Lung (tissue), 12 donors: ENCODE results near the gene SLC17A4. TPM values are rescaled to one million over a fixed set of nuclear protein-coding genes. Genes with fewer than 3 reads are reported as not detected.

Experiments used
- ATAC-seq: fragments of 200-7000 bp; cut with Tn5 transposase; one replicate; pipeline ENCODE4 v1.9.1; 2020; ENCODE audit warnings: moderate number of reproducible peaks; ENCODE audit not compliant: insufficient read depth, low FRiP score
- DNase-seq, 3 donors: peaks; one replicate each; pipeline ENCODE4 v3.0.0-alpha.2; 2013 to 2017
- H3K27ac ChIP-seq, 2 donors: one replicate each; pipeline ENCODE4 v1.5.1; 2013; ENCODE audit warnings: mild to moderate bottlenecking in 2 of 2, moderate library complexity in 2 of 2, control low read depth in 1 of 2, inconsistent platforms in 1 of 2, low read depth in 1 of 2, low read length in 1 of 2
- H3K27me3 ChIP-seq, 3 donors: one replicate each; pipeline ENCODE4 v1.5.1; 2013; ENCODE audit warnings: low read length in 2 of 3; ENCODE audit not compliant: control insufficient read depth in 3 of 3, insufficient read depth in 3 of 3
- H3K36me3 ChIP-seq, 4 donors: one replicate each; pipeline ENCODE4 v1.5.1; 2013; ENCODE audit warnings: low read length in 4 of 4, mild to moderate bottlenecking in 1 of 4, moderate library complexity in 1 of 4; ENCODE audit not compliant: control insufficient read depth in 4 of 4, insufficient read depth in 4 of 4
- H3K4me1 ChIP-seq, 5 donors: one replicate each; pipeline ENCODE4 v1.5.1; 2013; ENCODE audit warnings: low read length in 5 of 5, mild to moderate bottlenecking in 2 of 5, moderate library complexity in 1 of 5; ENCODE audit not compliant: control insufficient read depth in 5 of 5, insufficient read depth in 5 of 5
- H3K4me3 ChIP-seq: one replicate; pipeline ENCODE4 v1.5.1; 2013; ENCODE audit warnings: mild to moderate bottlenecking, control low read depth, moderate library complexity
- H3K9ac ChIP-seq, 2 donors: one replicate each; pipeline ENCODE4 v1.5.1; 2013; ENCODE audit warnings: low read length in 2 of 2, control low read depth in 1 of 2; ENCODE audit not compliant: insufficient read depth in 1 of 2
- H3K9me3 ChIP-seq, 4 donors: one replicate each; pipeline ENCODE4 v1.5.1; 2013; ENCODE audit warnings: low read length in 3 of 4, mild to moderate bottlenecking in 1 of 4, moderate library complexity in 1 of 4; ENCODE audit not compliant: control insufficient read depth in 4 of 4, insufficient read depth in 3 of 4
- WGBS, 2 donors: extraction: QIAGEN DNeasy Blood & Tissue Kit; methylation state at CpG; one replicate each; pipeline ENCODE4 v1.1.7; 2013; 5-methylcytosine and 5-hydroxymethylcytosine counted together
- polyA plus RNA-seq, 2 donors: library from polyadenylated mRNA; stranded (reverse); fragments of 200-250 nt; gene quantifications; one replicate each; pipeline ENCODE4 v1.2.1, GENCODE V29; 2013
- total RNA-seq, 2 donors: library from RNA; depleted of rRNA in 1 of 2; stranded (reverse); fragments of >200 nt in 1 of 2; gene quantifications; one replicate each; pipeline ENCODE4 v1.2.1, GENCODE V29; 2014 to 2021
- TF ChIP-seq, protein P1 (sequence below): IDR thresholded peaks from 2 replicates; pipeline ENCODE4 v1.5.1; 2012; ENCODE audit warnings: mild to moderate bottlenecking; ENCODE audit errors: control extremely low read depth, extremely low read depth
- donor health status: control.
- donor health status: control.
- donor health status: Bipolar disorder and iron deficiency.
- donor health status: healthy.
- donor health status: DM: yes; HTN: yes; CAD: no.

Gene SLC17A4
- total and polyA plus RNA-seq, 4 donors, result not detected

DNA sequence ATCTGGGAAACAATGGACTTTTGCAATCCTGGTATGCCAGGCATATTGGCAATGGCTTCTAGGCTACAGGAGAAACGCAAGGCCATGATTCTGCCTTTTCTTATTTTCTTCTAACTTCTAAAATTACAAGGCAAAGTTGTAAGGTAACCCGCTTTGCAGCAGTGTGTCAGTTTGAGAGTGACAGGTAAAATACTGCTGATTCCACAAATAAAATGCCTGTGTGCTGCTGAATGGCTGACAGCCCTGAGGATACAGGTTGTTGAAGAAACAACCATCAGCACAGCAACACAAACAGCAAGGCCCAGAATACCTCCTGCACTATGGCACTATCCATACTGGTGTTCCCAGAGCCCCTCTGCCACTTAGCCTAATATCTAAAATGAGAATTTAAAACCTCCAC, 40.2 kb downstream of the SLC17A4 start:
- no peak overlapping the region for H3K27ac ChIP-seq
- WGBS, 2 donors, result 69 to 92% methylated on average over 2 of the region's 2 CpGs
- no peaks in the 10 kb centered on the region for H3K36me3 ChIP-seq
- no peak overlapping the region for H3K9ac ChIP-seq
- no peaks in the 10 kb centered on the region for H3K4me1 ChIP-seq
- ATAC-seq (no peak), DNase-seq (no peak)
- no peaks in the 10 kb centered on the region for H3K27me3 ChIP-seq
- H3K9me3 ChIP-seq, result no peaks in the 10 kb centered on the region
- TF ChIP-seq, protein P1, sequence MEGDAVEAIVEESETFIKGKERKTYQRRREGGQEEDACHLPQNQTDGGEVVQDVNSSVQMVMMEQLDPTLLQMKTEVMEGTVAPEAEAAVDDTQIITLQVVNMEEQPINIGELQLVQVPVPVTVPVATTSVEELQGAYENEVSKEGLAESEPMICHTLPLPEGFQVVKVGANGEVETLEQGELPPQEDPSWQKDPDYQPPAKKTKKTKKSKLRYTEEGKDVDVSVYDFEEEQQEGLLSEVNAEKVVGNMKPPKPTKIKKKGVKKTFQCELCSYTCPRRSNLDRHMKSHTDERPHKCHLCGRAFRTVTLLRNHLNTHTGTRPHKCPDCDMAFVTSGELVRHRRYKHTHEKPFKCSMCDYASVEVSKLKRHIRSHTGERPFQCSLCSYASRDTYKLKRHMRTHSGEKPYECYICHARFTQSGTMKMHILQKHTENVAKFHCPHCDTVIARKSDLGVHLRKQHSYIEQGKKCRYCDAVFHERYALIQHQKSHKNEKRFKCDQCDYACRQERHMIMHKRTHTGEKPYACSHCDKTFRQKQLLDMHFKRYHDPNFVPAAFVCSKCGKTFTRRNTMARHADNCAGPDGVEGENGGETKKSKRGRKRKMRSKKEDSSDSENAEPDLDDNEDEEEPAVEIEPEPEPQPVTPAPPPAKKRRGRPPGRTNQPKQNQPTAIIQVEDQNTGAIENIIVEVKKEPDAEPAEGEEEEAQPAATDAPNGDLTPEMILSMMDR, result no peak
- H3K4me3 ChIP-seq, result no peak overlapping the region

DNA sequence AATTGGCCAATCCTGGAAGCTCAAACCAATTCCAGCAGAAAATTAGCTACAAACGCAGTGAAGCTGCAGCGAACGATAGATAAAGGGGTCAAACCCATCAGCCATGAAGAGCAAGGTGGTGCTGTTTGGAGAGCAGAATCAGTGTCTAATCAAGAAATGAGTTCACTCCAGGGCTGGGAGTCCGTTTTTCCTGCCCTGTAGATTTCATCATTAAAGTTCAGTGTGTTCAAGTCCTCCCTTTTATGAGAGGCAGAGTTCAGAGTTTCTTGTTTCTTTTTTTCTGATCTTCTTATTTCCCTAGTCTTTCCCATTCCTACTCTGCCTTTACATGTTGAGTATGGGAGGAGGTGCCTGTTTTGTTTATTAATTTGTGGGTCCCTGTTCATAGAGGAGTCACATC, 46.9 kb downstream of the SLC17A4 start:
- H3K27ac ChIP-seq, result no peak overlapping the region
- 82 to 83% methylated on average over 4 of the region's 4 CpGs for WGBS, 2 donors

DNA sequence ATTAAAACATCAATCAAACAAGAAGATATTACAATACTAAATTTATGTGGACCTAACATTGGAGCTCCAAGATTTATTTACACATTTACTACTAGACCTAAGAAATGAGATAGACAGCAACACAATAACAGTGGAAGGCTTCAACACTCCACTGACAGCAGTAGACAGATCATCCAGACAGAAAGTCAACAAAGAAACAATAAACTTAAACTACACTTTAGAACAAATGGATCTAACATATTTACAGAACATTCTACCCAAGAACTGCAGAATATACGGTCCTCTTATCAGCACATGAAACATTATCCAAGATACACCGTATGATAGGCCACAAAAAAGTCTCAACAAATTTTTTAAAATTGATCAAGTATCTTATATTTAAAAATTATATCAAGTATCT, 50.3 kb downstream of the SLC17A4 start:
- ATAC-seq (no peak), DNase-seq (no peak)
- Histone ChIP-seq H3K9ac (no peak overlapping the region), H3K27ac (no peak overlapping the region), H3K27me3 (no peaks in the 10 kb centered on the region), H3K4me3 (no peak overlapping the region), H3K9me3 (no peaks in the 10 kb centered on the region), H3K36me3 (no peaks in the 10 kb centered on the region), H3K4me1 (no peaks in the 10 kb centered on the region)
- TF ChIP-seq, protein P1, result no peak
- 90 to 97% methylated on average over 2 of the region's 2 CpGs for WGBS, 2 donors

More for the DNA sequence above, 46.9 kb downstream of the SLC17A4 start:
- ATAC-seq (no peak), DNase-seq (no peak)
- no peaks in the 10 kb centered on the region for H3K27me3 ChIP-seq
- TF ChIP-seq, protein P1, result no peak
- H3K36me3 ChIP-seq, result no peaks in the 10 kb centered on the region
- no peak overlapping the region for H3K4me3 ChIP-seq
- no peak overlapping the region for H3K9ac ChIP-seq
- no peaks in the 10 kb centered on the region for H3K9me3 ChIP-seq
- no peaks in the 10 kb centered on the region for H3K4me1 ChIP-seq

DNA sequence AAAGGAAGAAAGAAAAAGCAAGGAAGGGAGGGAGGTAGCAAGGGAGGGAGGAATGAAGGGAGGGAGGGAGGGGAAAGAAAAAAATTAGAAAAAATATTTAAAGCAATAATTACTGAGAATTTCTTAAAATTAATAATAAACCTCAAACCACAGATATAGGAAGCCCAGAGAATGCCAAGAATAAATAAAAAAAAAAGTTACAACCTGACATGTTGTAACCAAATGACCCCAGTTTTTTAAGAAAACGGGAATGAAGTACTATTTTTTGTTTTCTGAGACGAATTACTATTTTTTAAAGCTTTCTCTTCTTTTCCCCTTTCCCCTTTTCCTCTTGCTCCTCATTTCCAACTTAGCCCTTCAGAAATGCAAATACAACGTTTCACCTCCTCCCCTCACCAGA, 60.7 kb downstream of the SLC17A4 start:
- H3K4me1 ChIP-seq, result no peaks in the 10 kb centered on the region
- ATAC-seq, result no peak
- H3K27me3 ChIP-seq, result no peaks in the 10 kb centered on the region
- peaks cover 0 to 3% (median 1%) of the 10 kb centered on the region in 4 donors for H3K9me3 ChIP-seq
- no peak overlapping the region for H3K27ac ChIP-seq
- 66 to 69% methylated on average over 3 of the region's 3 CpGs for WGBS, 2 donors
- H3K9ac ChIP-seq, result no peak overlapping the region
- TF ChIP-seq, protein P1, result no peak
- DNase-seq, result no peak
- no peaks in the 10 kb centered on the region for H3K36me3 ChIP-seq
- no peak overlapping the region for H3K4me3 ChIP-seq
